GM12874 (cell line): ENCODE data around the gene CSNK1A1L.

Experiments used
- CTCF ChIP-seq: IDR thresholded peaks from 2 replicates; pipeline ENCODE4 v1.5.1; 2011; ENCODE audit warnings: low read depth, mild to moderate bottlenecking, control low read depth, low read length, moderate library complexity; ENCODE audit not compliant: insufficient read depth

The CSNK1A1L gene

GRCh38 chr13:37127691-37128241 is 22.3 kb upstream of the CSNK1A1L start:
- TF ChIP-seq CTCF = no peak

- no peak for TF ChIP-seq CTCF
Observed at GRCh38 chr13:37123337-37123736, 17.9 kb upstream of the CSNK1A1L start.

- TF ChIP-seq CTCF = no peak
Observed at GRCh38 chr13:37118016-37118415, 12.6 kb upstream of the CSNK1A1L start.

GRCh38 chr13:37114250-37114649 is 8.8 kb upstream of the CSNK1A1L start:
- no peak for TF ChIP-seq CTCF

GRCh38 chr13:37113534-37113933 is 8.1 kb upstream of the CSNK1A1L start:
- no peak for TF ChIP-seq CTCF

GRCh38 chr13:37109051-37109678 is 3.7 kb upstream of the CSNK1A1L start:
- TF ChIP-seq CTCF = peak; percentile 24; the same call in 1 of the 2 replicates

- no peak for TF ChIP-seq CTCF
Observed at GRCh38 chr13:37107868-37108267, 2.4 kb upstream of the CSNK1A1L start.

GRCh38 chr13:37107456-37107855 is 2.0 kb upstream of the CSNK1A1L start:
- TF ChIP-seq CTCF = no peak
